GM19438 (cell line): ENCODE measurements around the gene PLEKHA7.

ENCODE experiments used
- ATAC-seq: cut with Tn5 transposase; IDR thresholded peaks from one replicate; pipeline ENCODE4 v1.9.1; 2021; ENCODE audit warnings: low read depth; ENCODE audit not compliant: unreplicated experiment

The PLEKHA7 gene

DNA sequence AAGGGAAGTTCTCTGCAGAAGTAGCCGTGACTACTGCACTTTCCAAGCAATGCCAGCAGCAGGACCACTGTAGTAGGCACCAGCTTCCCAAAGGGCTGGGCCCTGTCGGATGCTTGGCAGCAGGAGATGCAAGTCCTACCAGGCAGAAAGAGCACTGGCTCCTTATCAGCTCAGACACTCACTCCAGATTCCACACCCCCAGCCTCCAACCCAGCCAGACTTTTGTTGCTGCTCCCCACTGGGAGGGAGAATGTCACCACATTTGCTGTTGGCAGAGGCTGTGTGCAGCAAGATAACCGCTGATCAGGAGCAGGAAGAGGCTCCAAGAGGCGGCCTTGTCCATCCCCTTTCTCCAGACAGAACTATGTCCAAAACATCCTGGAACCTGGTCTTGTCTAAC is 157.0 kb downstream of the PLEKHA7 start:
- no peak for ATAC-seq

DNA sequence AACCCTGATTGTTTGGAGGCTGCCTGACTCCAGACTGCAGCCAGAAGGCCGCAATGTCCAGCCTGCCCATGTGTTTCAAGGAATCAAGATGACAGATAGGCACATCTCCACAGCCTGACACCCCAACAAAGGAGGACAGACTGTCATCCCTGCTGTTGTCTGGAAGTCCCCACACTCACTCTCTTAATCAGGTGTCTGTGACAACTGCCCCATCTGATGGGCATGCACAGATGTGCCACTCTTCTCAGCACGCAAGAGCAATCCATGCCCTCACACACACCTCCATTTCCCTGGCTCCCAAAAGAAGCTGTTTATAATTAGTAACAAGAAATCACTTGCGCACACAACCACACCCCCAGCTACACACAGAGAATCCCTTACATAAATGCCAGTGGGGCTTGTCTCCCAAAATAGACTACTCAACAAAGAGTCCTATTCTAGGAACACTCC is 158.2 kb downstream of the PLEKHA7 start:
- no peak for ATAC-seq

DNA sequence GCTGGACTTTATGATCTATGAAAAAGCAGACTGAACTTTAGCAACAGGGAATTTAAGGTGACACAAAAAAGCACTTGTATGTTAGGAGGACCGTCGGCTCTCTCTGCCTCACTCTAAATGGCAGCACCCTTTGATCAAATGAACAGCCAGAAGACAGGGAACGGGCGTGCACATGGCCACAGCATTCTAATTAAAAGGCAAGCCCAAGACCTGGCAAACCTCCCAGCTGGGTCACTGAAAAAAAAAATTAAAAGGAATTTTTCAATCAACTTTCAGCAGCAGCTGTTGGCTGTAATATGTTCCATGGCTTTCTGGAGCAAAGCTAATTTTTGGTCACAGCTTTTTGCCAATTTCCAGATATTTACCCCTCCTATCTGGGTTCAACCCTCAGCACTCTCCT is 159.2 kb downstream of the PLEKHA7 start:
- no peak for ATAC-seq

DNA sequence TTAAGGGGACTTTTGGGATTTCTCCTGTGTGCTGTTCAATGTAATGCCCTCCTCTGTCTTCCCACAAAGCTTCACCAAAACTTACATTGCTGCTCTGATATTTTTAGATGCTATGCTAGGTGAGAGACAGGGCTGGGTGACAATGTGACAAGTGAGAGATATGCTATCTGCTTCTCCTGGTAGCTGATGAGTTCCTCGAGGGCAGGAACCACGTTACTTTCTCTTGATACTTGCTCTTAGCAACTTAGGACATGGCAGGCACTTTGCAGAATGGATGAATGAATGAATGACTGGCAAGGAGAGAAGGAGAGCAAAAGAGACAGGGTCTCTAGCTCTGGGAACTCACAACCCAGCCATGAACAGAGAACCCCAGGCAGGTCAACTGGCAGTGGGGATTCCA is 160.4 kb downstream of the PLEKHA7 start:
- no peak for ATAC-seq

DNA sequence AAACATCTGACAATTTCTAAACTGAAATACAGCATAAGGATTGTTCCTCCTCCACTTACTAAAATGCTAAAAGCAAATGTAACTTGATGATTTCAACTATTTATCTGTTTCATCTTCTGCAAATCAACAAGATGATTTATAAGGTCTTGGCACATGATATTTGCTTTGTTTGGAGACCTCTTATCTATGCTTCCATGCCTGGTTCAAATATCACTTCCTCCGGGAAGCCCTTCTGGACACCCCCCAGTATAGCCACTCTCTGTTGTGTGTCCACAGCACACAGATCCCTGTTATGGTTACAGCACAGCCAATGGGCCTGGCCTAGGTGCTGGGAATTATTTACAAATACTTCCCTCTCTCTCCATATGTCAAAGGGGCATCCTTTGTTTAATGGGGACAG is 160.9 kb downstream of the PLEKHA7 start:
- no peak for ATAC-seq

DNA sequence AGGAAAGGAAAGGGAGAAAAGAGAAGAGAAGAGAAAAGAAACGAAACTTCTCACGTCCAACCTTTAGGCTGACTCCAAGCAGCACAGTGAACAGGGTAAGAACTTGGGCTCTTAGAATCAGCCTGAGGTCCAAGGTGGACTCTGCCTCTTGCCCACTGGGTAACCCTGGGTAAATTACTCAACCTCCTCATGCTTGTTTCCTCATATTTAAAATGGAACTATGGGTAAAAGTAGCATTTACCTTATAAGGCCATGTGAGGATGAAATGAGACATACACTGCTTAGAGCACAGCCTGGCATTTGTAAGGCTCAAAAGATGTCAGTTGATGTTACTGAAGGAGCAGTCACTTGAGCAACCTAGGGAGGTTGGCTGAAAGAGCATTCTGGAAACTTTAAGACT is 167.9 kb downstream of the PLEKHA7 start:
- ATAC-seq, result no peak

DNA sequence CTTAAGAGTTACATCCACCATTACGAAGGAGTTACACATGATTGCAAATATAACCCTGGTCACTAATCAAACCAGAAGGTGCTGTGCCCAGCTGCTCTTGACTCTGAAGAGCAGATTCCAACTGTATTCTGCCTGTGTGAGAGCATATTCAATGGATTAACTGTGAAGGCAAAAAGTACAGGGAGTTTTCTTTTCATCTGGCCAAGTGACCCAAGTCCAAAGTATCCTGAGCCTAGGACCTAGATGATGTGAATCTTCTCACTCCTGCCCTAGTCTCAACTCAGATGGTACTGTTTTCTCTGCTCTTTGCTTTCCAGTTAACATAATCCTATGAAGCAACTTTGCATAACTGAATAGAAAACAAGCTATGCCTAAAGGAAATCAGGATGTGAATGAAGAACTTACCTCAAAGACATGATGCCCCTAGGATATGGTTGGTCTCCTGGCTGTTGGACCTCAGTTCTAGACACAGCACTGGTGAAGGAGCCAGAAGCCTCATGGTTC is 169.9 kb downstream of the PLEKHA7 start:
- ATAC-seq, result no peak

DNA sequence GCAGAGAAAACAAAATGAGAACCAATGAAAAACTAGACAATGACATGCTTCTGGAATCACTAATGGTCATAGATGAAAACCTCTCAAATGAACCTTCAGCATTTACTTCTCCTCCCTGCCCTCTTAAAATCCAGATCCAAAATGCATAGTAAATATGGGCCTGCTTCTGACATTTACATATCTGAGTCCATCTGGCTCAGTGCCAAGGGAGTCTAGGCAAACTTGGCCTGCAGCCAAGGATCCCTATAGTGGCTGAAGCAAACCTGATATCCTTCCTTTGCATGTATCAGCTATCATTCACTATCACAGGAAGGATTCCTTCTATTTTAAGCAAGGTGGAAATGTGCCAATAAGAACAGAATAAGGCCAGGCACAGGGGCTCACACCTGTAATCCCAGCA is 170.9 kb downstream of the PLEKHA7 start:
- no peak for ATAC-seq

DNA sequence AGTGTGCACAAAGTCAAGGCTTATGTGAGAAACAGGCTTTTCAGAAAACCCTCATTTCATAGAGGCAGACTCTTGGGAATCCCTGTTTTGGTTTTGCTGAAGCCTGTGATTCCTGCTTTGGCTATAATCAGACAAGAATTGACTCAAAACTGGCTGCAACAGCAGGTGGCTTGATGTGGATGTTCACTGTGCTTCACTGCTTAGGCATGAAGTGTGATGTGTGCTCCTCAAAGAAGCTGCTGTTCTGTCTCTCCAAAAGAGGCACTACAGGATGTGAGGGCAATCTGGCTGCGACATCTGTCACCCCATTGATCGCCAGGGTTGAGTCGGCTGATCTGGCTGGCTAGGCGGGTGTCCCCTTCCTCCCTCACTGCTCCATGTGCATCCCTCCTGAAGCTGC is 172.2 kb downstream of the PLEKHA7 start:
- no peak for ATAC-seq

DNA sequence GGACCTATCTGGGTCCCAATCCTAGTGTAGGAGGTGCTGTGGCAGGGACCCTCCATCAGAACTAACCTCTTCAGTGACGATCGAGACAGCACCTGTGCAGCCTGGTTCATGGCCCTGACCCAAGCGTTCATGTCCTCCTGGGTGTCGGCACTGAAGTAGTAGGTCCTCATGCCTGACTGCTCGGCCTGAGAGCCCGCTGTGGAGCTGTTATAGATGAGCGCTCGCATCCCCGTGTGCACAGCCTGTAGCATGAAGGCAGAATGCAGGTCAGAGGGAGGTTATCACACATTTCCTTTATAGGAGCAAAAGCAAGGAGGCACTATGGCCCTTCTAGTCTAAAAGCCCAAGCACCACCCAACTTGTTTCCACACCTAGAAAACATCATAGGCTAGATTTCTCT is 172.7 kb downstream of the PLEKHA7 start:
- ATAC-seq, result no peak

DNA sequence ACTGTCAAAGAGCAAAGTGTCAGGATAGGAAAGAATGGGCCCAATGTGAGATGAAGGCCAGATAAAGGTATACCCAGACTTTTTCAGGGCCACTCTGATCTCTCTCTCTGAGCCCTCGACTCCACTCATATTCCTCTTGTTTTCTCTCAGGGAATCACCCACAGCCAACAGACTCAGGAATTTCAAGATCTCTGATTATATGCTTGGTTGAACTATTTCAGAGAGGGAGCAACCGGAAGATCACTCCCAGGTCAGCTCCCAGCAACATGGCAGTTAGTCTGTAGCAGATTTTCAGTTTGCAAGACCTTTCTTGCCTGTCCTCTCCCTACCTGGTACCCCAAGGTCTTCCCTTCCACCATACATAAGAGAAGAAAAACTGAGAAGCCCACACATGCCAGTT is 173.3 kb downstream of the PLEKHA7 start:
- no peak for ATAC-seq

DNA sequence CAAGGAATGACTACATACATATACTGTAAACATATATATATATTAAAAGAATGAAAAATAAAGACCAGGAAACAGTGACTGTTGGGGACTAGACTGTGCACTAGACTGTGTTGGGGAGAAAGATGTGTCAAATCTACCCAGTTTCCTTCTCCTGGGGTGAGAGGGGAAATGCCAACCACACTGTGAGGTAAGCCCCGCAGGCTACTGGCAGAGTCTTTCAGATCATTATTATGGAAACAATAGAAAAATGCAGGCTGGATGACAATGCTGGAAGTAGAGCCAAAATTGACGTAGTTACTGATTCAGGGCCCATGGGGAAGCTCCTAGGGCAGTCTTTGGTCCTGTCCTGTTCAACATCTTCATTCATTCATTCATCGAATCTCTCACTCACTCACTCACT is 174.4 kb downstream of the PLEKHA7 start:
- no peak for ATAC-seq

DNA sequence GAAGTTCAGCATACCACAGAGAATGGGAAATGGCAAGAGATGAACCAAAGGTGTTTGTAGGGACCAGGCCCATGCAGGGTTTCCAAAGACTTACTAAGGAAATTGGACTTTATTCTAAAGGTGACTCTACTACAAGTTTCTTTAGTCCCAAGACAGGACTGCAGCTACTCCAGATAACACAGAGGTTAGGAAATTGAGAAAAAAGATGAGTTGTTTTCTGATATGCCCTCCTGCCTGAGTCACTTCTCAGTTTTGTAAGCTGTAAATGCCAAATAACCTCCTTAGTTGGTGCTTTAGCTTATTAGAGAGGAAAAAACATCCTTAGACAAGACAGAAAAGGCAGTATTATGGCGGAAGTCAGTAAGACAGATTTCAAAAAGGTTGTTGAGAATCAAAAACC is 179.8 kb downstream of the PLEKHA7 start:
- ATAC-seq, result no peak

DNA sequence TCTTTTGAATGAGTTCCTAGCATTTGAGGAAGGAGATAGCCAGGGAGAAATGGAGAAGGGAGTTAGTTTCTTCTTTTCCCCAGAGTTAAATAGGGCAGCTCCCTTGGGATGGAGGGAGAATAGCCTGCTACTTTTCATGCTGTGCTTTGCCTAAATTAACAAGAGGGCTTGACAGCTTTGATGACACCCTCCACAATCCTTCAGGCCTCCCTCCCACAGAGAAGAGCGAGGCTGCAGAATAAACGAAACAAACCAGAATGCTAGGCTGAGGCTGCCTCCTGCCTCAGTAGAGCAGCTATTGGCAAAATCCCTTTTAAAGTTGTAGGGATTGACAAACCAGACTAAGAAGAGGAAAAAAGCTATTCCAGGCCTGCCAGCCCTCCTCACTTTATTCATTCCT is 181.2 kb downstream of the PLEKHA7 start:
- no peak for ATAC-seq

DNA sequence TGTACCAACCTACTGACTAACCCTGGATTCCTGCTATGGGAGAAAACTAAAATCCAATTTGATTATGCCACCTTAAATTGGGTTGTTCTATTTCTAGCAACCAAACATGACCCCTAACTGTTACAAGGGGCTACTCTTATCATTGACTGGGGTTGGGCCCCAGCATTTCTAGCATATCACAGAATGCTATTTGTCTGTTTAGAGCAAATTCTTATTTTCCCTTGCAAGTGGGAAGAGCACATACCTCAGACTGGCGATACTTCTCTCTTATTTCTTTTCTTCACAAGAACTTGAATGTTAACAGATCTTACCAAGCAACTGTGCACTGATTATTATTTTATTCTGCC is 182.0 kb downstream of the PLEKHA7 start:
- ATAC-seq, result no peak

DNA sequence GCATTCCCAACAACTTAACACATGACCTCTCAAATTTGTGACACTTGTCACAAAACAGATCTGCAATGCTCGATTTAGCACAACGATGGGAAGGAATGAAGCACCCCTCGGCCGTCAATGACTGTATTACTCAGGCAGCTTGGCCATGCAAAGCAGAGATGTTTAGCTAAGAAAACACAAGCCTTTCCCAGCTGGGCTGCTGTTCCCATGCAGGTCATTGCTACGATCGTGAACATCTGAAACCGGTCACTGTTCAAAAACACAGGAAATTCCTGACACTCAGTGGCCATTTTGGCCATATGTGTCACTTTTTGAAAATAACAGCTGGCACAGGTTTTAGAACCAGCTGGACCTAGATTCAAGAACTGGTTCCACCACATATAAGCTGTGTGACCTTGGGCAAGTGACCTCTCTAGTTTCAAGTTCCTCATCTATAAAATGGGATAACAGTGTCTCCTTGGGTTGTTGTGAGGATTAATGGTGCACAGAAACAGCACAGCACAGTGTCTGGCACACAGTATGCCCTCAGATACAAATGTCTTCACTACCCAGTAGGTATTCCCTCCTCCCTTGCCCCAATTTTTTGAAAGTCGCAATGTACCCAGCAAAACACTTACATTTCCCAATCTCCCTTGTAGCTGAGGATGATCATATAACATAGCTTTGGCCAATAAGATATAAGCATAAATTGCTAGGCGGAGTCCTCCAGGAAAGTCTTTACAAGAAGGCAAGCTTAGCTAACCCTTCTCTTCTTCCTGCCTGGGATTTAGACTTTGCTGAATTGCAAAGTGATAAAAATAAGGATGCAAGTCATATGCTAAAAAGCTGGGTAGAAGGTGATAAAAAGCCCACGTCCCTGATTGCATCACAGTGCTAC is 182.7 kb downstream of the PLEKHA7 start:
- ATAC-seq, result no peak

DNA sequence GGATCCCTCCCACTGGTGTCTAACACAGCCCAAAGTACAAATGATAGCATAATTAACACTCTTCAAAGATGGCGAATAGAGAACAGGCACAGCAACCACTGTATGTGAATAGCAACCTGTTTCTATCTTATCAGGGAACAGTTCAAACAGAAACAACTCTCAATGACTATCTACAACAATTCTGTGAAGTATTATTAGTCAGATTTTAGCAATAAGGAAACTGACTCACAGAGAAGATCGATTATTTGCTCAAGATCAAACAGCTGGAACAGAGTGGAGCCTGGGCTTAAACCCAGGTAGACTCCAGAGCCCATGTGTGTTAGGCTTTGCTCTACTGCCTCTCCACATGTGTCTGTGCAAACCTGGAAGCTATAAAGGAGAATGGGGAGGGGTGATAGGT is 187.1 kb downstream of the PLEKHA7 start:
- no peak for ATAC-seq

DNA sequence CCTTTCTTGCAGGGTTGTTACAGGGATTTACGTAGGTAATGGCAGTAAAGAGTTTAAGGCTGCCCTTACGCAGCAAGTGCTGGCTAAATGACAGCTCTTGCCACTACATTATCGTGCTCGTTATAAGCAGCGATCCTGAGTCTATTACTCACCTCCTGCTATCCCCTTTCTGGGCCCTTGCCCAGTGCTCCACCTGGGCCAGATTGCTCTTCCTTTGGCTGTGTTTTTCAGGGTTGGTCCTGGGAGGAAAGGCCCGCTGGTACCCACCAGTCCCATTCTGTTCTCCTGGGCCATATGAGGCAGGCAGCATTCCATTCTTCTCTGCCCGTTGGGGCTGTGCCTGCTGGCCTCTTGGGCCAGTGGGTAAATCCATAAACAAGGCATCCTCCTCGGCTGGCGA is 188.2 kb downstream of the PLEKHA7 start:
- no peak for ATAC-seq

DNA sequence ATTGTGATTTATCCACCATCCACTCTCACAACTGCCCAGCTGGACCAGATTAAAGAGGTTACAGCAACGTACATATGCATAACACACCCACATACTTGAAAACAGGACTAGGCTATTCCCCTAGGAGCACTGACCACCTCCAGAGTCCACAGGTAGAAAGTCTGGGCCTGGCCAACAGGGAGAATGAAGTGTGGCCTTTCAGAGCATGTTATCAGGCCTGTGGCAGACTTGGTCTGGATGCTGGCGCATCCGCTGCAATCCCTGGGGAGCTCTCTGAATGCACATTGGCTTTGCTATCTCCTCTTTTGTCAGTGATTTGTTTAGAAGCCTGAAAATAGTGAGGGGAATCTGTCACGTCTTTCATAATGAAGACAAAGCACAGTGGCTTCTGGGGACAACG is 189.1 kb downstream of the PLEKHA7 start:
- no peak for ATAC-seq

DNA sequence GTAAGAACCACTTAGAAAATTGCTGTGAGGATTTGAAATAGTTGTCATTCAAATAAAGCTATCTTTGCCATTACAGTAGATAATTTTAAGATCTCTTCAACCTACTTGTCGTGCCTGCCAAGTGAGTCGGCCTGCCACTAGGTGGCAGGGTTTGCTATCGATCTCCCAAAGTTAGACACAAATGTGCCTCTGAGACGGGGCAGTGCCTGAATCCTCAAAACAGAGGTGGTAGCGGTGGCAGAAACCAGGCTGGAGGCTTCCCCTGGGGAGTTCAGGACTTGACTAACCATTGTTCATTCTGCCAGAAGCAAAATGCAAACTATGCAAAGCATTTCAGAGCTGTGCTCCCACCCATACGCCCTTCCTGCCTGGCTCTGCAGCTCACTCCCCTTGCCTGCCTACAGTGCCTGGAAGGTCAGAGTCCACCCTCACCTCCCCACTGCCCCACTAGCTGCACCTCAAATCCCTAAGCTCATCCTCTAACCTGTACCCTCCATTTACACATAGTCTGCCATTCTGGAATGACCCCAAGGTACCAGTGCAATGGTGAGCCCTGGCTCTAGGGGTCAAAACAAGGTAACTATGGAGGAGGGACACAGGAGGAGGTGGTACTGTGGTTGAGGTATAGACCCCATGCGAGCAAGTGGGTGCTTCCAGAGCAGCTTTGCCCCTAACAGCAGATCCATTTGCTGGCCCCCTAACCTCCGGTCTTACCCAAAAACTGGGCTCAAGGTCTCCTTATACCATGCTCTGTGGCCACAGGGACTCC is 193.7 kb downstream of the PLEKHA7 start:
- ATAC-seq, result peak; percentile 76

DNA sequence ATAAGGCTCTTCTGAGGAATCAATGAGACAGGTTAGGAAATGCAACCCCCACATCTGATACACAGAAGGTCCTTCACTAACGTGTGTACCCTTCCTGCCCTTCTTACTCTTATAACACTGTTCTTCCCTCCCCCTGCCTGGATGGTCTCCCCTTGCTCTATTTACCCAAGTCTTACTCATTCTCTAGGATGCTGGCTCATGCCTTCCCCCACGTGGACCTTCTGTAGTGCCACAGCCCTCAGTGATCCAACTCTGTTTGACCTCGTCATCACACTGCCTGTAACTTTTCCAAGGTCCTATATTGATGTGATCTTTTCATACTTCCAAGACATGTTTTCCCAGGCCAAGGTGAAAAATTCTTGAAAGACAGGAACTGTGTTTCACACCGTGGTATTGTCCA is 195.9 kb downstream of the PLEKHA7 start:
- no peak for ATAC-seq

DNA sequence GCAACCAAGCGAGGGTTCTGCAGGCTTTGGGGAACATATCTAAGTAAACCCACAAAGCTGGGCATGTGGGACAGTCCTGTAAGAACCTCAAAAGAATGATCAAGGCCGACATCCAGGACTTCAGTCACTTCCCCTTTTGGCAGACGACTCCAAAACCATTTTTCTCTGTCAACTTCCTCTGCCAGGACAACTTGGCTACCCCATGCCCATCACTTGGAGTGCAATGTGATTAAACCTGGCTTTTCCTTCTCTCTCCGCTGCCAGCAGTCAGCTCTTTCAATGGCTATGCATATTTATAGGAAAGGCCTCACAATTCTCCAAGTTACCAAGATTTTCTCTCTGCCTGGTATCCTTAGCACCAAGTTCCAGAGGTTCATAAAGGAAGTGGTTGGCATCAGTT is 196.9 kb downstream of the PLEKHA7 start:
- ATAC-seq, result no peak
